Fibroblast of peridontal ligament (primary cell): ENCODE measurements around the gene INTS6L.
"Not testable (repeated sequence)": the region's sequence is repeated elsewhere in the genome, so short reads cannot be mapped to it uniquely, and the experiment has no call there.

Source experiments
- DNase-seq: peaks from one replicate; pipeline ENCODE4 v3.0.0-alpha.2; 2010; ENCODE audit errors: extremely low read depth

Gene INTS6L

GRCh38 chrX:135596495-135596894 lies 76.0 kb downstream of the INTS6L start:
- peak; percentile 12 for DNase-seq

- DNase-seq = no peak
These were observed 85.4 kb downstream of the INTS6L start for GRCh38 chrX:135605906-135606305.

GRCh38 chrX:135624408-135625204 lies 104.1 kb downstream of the INTS6L start:
- DNase-seq = not testable (repeated sequence)

GRCh38 chrX:135625995-135626394 lies 105.5 kb downstream of the INTS6L start:
- no peak for DNase-seq

GRCh38 chrX:135629342-135629741 lies 108.9 kb downstream of the INTS6L start:
- no peak for DNase-seq
